Fibroblast of pulmonary artery (primary cell): ENCODE results near the gene IMP4.
A peak's percentile ranks its signal among the peaks of the same experiment; 100 is the strongest.

Source experiments
- DNase-seq: peaks from one replicate; pipeline ENCODE4 v3.0.0-alpha.2; 2010; ENCODE audit warnings: low read depth
- H3K4me3 ChIP-seq: replicated peaks from 2 replicates; pipeline ENCODE4 v1.5.1; 2011; ENCODE audit warnings: low read depth, mild to moderate bottlenecking, control low read depth, low read length, moderate library complexity
- CTCF ChIP-seq: IDR thresholded peaks from 2 replicates; pipeline ENCODE4 v1.5.1; 2011; ENCODE audit warnings: mild to moderate bottlenecking, control low read depth, low read length, inconsistent platforms; ENCODE audit errors: missing control alignments

IMP4 gene

GRCh38 chr2:130385709-130386108 is 43.0 kb downstream of the IMP4 start:
- no peak for TF ChIP-seq CTCF
- DNase-seq = no peak
- no peak overlapping the region for H3K4me3 ChIP-seq

- H3K4me3 ChIP-seq = no peak overlapping the region
- no peak for TF ChIP-seq CTCF
- no peak for DNase-seq
Measured at GRCh38 chr2:130387071-130387400, 44.3 kb downstream of the IMP4 start.

- TF ChIP-seq CTCF = no peak
- no peak for DNase-seq
- H3K4me3 ChIP-seq = no peak overlapping the region
Measured at GRCh38 chr2:130387804-130388203, 45.1 kb downstream of the IMP4 start.

GRCh38 chr2:130388221-130388907 is 45.7 kb downstream of the IMP4 start:
- H3K4me3 ChIP-seq = no peak overlapping the region
- no peak for TF ChIP-seq CTCF
- DNase-seq = no peak

- no peak for DNase-seq
- no peak overlapping the region for H3K4me3 ChIP-seq
- no peak for TF ChIP-seq CTCF
Measured at GRCh38 chr2:130389358-130389757, 46.7 kb downstream of the IMP4 start.

GRCh38 chr2:130389783-130390182 is 47.1 kb downstream of the IMP4 start:
- TF ChIP-seq CTCF = no peak
- DNase-seq = no peak
- no peak overlapping the region for H3K4me3 ChIP-seq

- DNase-seq = no peak
- TF ChIP-seq CTCF = no peak
- H3K4me3 ChIP-seq = peak overlapping the region; percentile 74
Measured at GRCh38 chr2:130390460-130391057, 47.9 kb downstream of the IMP4 start.
